ENCODE results near the gene ATF7. TPM values are rescaled to one million over a fixed set of nuclear protein-coding genes. Genes with fewer than 3 reads are reported as not detected.

Gene ATF7
- total and polyA plus RNA-seq, 4 donors: 16.8 to 43.3 (median 31.7) TPM

DNA sequence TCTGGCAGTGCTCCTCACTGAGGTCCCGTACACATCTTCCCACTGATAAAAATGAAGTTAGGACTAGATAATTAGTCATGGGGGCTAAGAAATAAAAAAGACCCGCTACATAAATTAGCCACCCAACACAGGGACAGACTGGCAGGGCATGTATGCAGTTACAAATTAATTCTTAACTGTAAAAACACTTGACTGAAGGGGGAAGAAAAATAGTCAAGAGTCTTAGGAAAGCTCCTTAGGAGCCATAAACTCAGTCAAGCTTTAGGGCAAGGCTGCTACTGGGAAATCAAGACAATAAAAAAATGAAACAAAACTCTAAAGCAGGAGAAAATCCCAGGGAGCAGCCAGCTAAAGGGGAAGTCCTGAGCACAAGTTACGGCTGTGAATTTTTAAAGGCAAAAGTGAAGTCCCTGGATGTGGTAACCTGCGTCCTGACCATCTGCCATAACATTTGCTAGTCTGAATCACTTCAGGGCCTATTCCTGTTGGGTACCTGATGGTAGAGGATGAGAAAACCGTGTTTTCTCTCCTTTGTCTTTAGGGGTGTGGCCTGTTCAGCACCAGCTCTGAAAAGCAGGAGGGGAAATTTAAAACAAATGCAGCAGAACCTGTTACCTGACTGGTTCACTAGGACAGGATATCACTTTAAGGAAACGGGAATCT, 111.4 kb downstream of the ATF7 start:
- Histone ChIP-seq H3K36me3 (ENCODE audit: control insufficient read depth in 4 of 4, insufficient read depth in 4 of 4, low read length in 4 of 4) (peaks cover 35 to 56% (median 45%) of the 10 kb centered on the region in 4 donors), H3K9ac (ENCODE audit: insufficient read depth in 1 of 2, low read length in 2 of 2) (no peak overlapping the region), H3K27ac (ENCODE audit: low read depth in 1 of 2, low read length in 1 of 2) (peak overlapping the region in 1 of 2 donors; percentile 71), H3K4me3 (no peak overlapping the region), H3K4me1 (ENCODE audit: control insufficient read depth in 5 of 5, insufficient read depth in 5 of 5, low read length in 5 of 5) (peaks cover 0 to 12% (median 6%) of the 10 kb centered on the region in 5 donors), H3K27me3 (ENCODE audit: control insufficient read depth in 3 of 3, insufficient read depth in 3 of 3, low read length in 2 of 3) (no peaks in the 10 kb centered on the region), H3K9me3 (ENCODE audit: control insufficient read depth in 4 of 4, insufficient read depth in 3 of 4, low read length in 3 of 4) (no peaks in the 10 kb centered on the region)
- ATAC-seq (ENCODE audit: insufficient read depth, low FRiP score): peak; percentile 10
- WGBS, 2 donors: 60 to 67% methylated on average over 6 of the region's 6 CpGs
- peak in 1 of 3 donors; percentile 59 for DNase-seq
- TF ChIP-seq, protein P1, sequence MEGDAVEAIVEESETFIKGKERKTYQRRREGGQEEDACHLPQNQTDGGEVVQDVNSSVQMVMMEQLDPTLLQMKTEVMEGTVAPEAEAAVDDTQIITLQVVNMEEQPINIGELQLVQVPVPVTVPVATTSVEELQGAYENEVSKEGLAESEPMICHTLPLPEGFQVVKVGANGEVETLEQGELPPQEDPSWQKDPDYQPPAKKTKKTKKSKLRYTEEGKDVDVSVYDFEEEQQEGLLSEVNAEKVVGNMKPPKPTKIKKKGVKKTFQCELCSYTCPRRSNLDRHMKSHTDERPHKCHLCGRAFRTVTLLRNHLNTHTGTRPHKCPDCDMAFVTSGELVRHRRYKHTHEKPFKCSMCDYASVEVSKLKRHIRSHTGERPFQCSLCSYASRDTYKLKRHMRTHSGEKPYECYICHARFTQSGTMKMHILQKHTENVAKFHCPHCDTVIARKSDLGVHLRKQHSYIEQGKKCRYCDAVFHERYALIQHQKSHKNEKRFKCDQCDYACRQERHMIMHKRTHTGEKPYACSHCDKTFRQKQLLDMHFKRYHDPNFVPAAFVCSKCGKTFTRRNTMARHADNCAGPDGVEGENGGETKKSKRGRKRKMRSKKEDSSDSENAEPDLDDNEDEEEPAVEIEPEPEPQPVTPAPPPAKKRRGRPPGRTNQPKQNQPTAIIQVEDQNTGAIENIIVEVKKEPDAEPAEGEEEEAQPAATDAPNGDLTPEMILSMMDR (IDR thresholded peaks at IDR 0.05; ENCODE audit: control extremely low read depth, extremely low read depth): no peak

DNA sequence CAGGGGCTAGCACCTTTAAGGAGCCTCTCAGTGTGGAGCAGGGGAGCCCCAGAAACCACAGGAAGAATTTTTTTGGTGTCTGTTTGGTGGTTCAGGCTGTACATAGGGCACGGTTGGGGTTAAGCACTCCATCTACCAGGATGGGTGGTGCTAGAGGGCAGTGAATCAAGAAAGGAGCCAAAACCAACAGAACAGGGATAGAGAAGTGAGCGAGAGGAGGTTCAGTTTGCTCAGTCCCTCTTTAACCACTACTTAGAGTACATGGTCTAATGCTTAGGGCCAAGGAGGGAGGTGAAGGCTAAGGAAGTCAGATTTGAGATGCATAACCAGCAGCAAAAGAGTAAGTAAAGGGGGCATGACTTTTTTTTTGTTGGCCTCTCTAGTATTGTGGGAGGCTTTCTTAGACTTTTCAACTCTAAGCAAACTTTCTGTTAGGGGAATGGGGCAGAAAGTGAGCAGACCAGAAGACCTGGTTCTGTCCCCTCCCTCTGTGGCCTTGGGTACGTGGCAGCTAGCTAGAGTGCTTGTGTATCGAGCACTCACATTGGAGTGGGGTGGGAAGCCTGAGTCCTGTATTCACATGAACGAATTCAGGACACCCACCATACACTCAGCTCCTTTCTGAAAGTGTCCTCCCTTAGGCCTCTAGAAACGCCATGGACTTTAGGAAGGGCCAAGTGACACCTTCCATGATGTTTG, 112.3 kb downstream of the ATF7 start:
- TF ChIP-seq, protein P1 (IDR thresholded peaks at IDR 0.05; ENCODE audit: control extremely low read depth, extremely low read depth): no peak
- H3K9me3 ChIP-seq (ENCODE audit: control insufficient read depth in 4 of 4, insufficient read depth in 3 of 4, low read length in 3 of 4): no peaks in the 10 kb centered on the region
- ATAC-seq (ENCODE audit: insufficient read depth, low FRiP score) (no peak), DNase-seq (peak; percentile 28 to 71 (median 50))
- H3K27me3 ChIP-seq (ENCODE audit: control insufficient read depth in 3 of 3, insufficient read depth in 3 of 3, low read length in 2 of 3): no peaks in the 10 kb centered on the region
- H3K4me1 ChIP-seq (ENCODE audit: control insufficient read depth in 5 of 5, insufficient read depth in 5 of 5, low read length in 5 of 5): peaks cover 0 to 12% (median 6%) of the 10 kb centered on the region in 5 donors
- peaks cover 35 to 51% (median 43%) of the 10 kb centered on the region in 4 donors for H3K36me3 ChIP-seq (ENCODE audit: control insufficient read depth in 4 of 4, insufficient read depth in 4 of 4, low read length in 4 of 4)
- peak overlapping the region in 1 of 2 donors; percentile 71 for H3K27ac ChIP-seq (ENCODE audit: low read depth in 1 of 2, low read length in 1 of 2)
- no peak overlapping the region for H3K9ac ChIP-seq (ENCODE audit: insufficient read depth in 1 of 2, low read length in 2 of 2)
- WGBS, 2 donors: 66 to 76% methylated on average over 6 of the region's 6 CpGs
- no peak overlapping the region for H3K4me3 ChIP-seq

DNA sequence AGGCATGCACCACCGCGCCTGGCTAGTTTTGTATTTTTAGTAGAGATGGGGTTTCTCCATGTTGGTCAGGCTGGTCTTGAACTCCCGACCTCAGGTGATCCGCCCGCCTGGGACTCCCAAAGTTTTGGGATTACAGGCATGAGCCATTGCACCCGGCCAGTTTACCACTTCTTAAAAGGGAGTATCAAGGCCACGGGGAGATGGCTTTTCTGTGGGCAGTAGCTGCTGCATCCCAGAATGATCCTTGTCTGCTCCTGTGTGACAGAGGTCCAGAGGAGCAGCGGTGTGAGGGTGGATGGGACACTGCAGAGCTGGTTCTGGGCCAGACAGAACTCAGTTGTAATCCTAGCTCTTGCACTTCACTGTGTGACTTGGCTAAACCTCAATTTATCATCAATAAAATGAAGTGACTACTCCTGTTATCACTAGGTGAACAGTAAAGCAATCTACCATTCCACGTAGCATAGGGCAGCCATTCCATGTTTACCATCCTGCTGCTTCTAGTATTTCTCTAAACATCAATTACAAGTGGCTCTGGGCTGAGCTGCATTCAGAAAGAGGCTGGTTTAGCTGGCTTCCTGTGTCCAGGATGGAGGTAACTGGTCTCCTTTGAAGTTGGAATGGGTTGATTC, 115.9 kb downstream of the ATF7 start:
- no peak overlapping the region for H3K4me3 ChIP-seq
- DNase-seq (no peak), ATAC-seq (ENCODE audit: insufficient read depth, low FRiP score) (no peak)
- WGBS, 2 donors: 89 to 97% methylated on average over 9 of the region's 9 CpGs
- H3K9me3 ChIP-seq (ENCODE audit: control insufficient read depth in 4 of 4, insufficient read depth in 3 of 4, low read length in 3 of 4): no peaks in the 10 kb centered on the region
- H3K36me3 ChIP-seq (ENCODE audit: control insufficient read depth in 4 of 4, insufficient read depth in 4 of 4, low read length in 4 of 4): peaks cover 30 to 39% (median 33%) of the 10 kb centered on the region in 4 donors
- no peak overlapping the region for H3K9ac ChIP-seq (ENCODE audit: insufficient read depth in 1 of 2, low read length in 2 of 2)
- H3K27me3 ChIP-seq (ENCODE audit: control insufficient read depth in 3 of 3, insufficient read depth in 3 of 3, low read length in 2 of 3): no peaks in the 10 kb centered on the region
- TF ChIP-seq, protein P1 (IDR thresholded peaks at IDR 0.05; ENCODE audit: control extremely low read depth, extremely low read depth): no peak
- H3K4me1 ChIP-seq (ENCODE audit: control insufficient read depth in 5 of 5, insufficient read depth in 5 of 5, low read length in 5 of 5): peaks cover 0 to 12% (median 2%) of the 10 kb centered on the region in 5 donors
- no peak overlapping the region for H3K27ac ChIP-seq (ENCODE audit: low read depth in 1 of 2, low read length in 1 of 2)
